ENCODE data around the gene ARMCX1. TPM values are rescaled to one million over a fixed set of nuclear protein-coding genes. Genes with fewer than 3 reads are reported as not detected.
A peak's percentile ranks its signal among the peaks of the same experiment; 100 is the strongest.
"Not testable (repeated sequence)": the region's sequence is repeated elsewhere in the genome, so short reads cannot be mapped to it uniquely, and the experiment has no call there.

The ARMCX1 gene
- total RNA-seq, 2 experiments from 2014 or later = 0.61 to 0.66 TPM

GRCh38 chrX:101595739-101596419 lies 45.5 kb downstream of the ARMCX1 start:
- Histone ChIP-seq H3K27me3 (ENCODE audit: control insufficient read depth in 1 of 2, insufficient read depth in 2 of 2, low read length in 2 of 2) (peaks cover 2 to 10% of the 10 kb centered on the region in 2 experiments), H3K4me1 (ENCODE audit: insufficient read depth, low read length) (no peaks in the 10 kb centered on the region), H3K4me3 (ENCODE audit: low read length) (no peak overlapping the region), H3K36me3 (ENCODE audit: insufficient read depth, low read length) (no peaks in the 10 kb centered on the region), H3K27ac (ENCODE audit: low read depth in 1 of 2, low read length in 2 of 2) (no peak overlapping the region), H3K9me3 (ENCODE audit: control insufficient read depth in 1 of 2, insufficient read depth in 1 of 2, low read length in 2 of 2) (no peaks in the 10 kb centered on the region)
- peak; percentile 74 for ATAC-seq (ENCODE audit: poor library complexity)
- intact Hi-C loops (cut with DNase I, micrococcal nuclease) = loop anchor here (5.0 to 10.0 kb wide), 6 partner anchors 161 to 1269 kb away; no protein-coding TSS in a partner anchor
- H3K27me3 Mint-ChIP-seq = peaks cover 28% of the 10 kb centered on the region
- POLR2A ChIA-PET = no interaction called here
- TF ChIP-seq CTCF (IDR thresholded peaks at IDR 0.05) = peak; percentile 63
- peak in 7 of 14 experiments; percentile 4 to 77 (median 53) for DNase-seq
- H3K9me3 Mint-ChIP-seq = no peaks in the 10 kb centered on the region
- H3K4me1 Mint-ChIP-seq (ENCODE audit: low read depth) = no peaks in the 10 kb centered on the region
- no peak overlapping the region for H3K4me3 Mint-ChIP-seq
- H3K27ac Mint-ChIP-seq = no peak overlapping the region
- H3K36me3 Mint-ChIP-seq (ENCODE audit: low read depth) = no peaks in the 10 kb centered on the region
- CTCF ChIA-PET = no interaction called here

- H3K4me3 Mint-ChIP-seq; H3K36me3 Mint-ChIP-seq (ENCODE audit: low read depth); H3K27ac ChIP-seq (ENCODE audit: low read depth in 1 of 2, low read length in 2 of 2); H3K4me3 ChIP-seq (ENCODE audit: low read length); H3K4me1 ChIP-seq (ENCODE audit: insufficient read depth, low read length); H3K9me3 ChIP-seq (ENCODE audit: control insufficient read depth in 1 of 2, insufficient read depth in 1 of 2, low read length in 2 of 2); ATAC-seq (ENCODE audit: poor library complexity); DNase-seq; H3K4me1 Mint-ChIP-seq (ENCODE audit: low read depth); H3K9me3 Mint-ChIP-seq; POLR2A ChIA-PET; H3K27me3 ChIP-seq (ENCODE audit: control insufficient read depth in 1 of 2, insufficient read depth in 2 of 2, low read length in 2 of 2); H3K27ac Mint-ChIP-seq; H3K36me3 ChIP-seq (ENCODE audit: insufficient read depth, low read length); CTCF ChIA-PET: not testable (repeated sequence)
- intact Hi-C loops (cut with DNase I, micrococcal nuclease) = loop anchor here (5.0 to 10.0 kb wide), 6 partner anchors 158 to 1265 kb away; no protein-coding TSS in a partner anchor
- peaks cover 17% of the 10 kb centered on the region for H3K27me3 Mint-ChIP-seq
Observed at GRCh38 chrX:101599592-101599991, 49.2 kb downstream of the ARMCX1 start.

- H3K4me1 ChIP-seq (ENCODE audit: insufficient read depth, low read length) = no peaks in the 10 kb centered on the region
- no peak overlapping the region for H3K27ac ChIP-seq (ENCODE audit: low read depth in 1 of 2, low read length in 2 of 2)
- ChIA-PET POLR2A (no interaction called here), CTCF (no interaction called here)
- DNase-seq (no peak), ATAC-seq (ENCODE audit: poor library complexity) (no peak)
- H3K36me3 ChIP-seq (ENCODE audit: insufficient read depth, low read length) = no peaks in the 10 kb centered on the region
- no peak for TF ChIP-seq CTCF (IDR thresholded peaks at IDR 0.05)
- Mint-ChIP-seq H3K27me3 (peaks cover 1% of the 10 kb centered on the region), H3K9me3 (no peaks in the 10 kb centered on the region), H3K4me1 (ENCODE audit: low read depth) (no peaks in the 10 kb centered on the region), H3K36me3 (ENCODE audit: low read depth) (no peaks in the 10 kb centered on the region), H3K4me3 (no peak overlapping the region), H3K27ac (no peak overlapping the region)
- H3K4me3 ChIP-seq (ENCODE audit: low read length) = no peak overlapping the region
- no peaks in the 10 kb centered on the region for H3K27me3 ChIP-seq (ENCODE audit: control insufficient read depth in 1 of 2, insufficient read depth in 2 of 2, low read length in 2 of 2)
- intact Hi-C loops (cut with DNase I, micrococcal nuclease) = no loop called here
- no peaks in the 10 kb centered on the region for H3K9me3 ChIP-seq (ENCODE audit: control insufficient read depth in 1 of 2, insufficient read depth in 1 of 2, low read length in 2 of 2)
Observed at GRCh38 chrX:101602077-101602476, 51.7 kb downstream of the ARMCX1 start.

Other genes with a start within 250 kb of the ARMCX1 start
- gene TIMM8A, start 201.8 kb upstream of the ARMCX1 start, total RNA-seq = 1 to 10 TPM; 5.0 to 6.4 TPM
- under 1 TPM; 0.42 to 0.49 TPM for gene BTK, start 164.4 kb upstream of the ARMCX1 start, total RNA-seq
- gene RPL36A, start 159.5 kb upstream of the ARMCX1 start, total RNA-seq = 100 to 1,000 TPM; 417 to 536 TPM
- 10 to 100 TPM; 26.6 to 26.8 TPM for gene GLA, start 142.6 kb upstream of the ARMCX1 start, total RNA-seq
- gene HNRNPH2, start 142.3 kb upstream of the ARMCX1 start, total RNA-seq = 10 to 100 TPM; 50.9 to 51.4 TPM
- 10 to 100 TPM; 17.9 to 20.5 TPM for gene ARMCX4, start 65.1 kb upstream of the ARMCX1 start, total RNA-seq
- gene ARMCX6, start 67.5 kb downstream of the ARMCX1 start, total RNA-seq = 10 to 100 TPM; 35.0 to 39.5 TPM
- 10 to 100 TPM; 38.7 to 44.6 TPM for gene ARMCX3, start 72.6 kb downstream of the ARMCX1 start, total RNA-seq
- 1 to 10 TPM; 3.5 to 3.6 TPM for gene ARMCX2, start 109.3 kb downstream of the ARMCX1 start, total RNA-seq